Stromal cell of bone marrow (primary cell): ENCODE measurements around the gene KIF22.
A peak's percentile ranks its signal among the peaks of the same experiment; 100 is the strongest.
"Not testable (repeated sequence)": the region's sequence is repeated elsewhere in the genome, so short reads cannot be mapped to it uniquely, and the experiment has no call there.

Experiments used
- DNase-seq: peaks from one replicate; pipeline ENCODE4 v3.0.0-alpha.2; 2012; ENCODE audit warnings: low read depth

Gene KIF22

DNA sequence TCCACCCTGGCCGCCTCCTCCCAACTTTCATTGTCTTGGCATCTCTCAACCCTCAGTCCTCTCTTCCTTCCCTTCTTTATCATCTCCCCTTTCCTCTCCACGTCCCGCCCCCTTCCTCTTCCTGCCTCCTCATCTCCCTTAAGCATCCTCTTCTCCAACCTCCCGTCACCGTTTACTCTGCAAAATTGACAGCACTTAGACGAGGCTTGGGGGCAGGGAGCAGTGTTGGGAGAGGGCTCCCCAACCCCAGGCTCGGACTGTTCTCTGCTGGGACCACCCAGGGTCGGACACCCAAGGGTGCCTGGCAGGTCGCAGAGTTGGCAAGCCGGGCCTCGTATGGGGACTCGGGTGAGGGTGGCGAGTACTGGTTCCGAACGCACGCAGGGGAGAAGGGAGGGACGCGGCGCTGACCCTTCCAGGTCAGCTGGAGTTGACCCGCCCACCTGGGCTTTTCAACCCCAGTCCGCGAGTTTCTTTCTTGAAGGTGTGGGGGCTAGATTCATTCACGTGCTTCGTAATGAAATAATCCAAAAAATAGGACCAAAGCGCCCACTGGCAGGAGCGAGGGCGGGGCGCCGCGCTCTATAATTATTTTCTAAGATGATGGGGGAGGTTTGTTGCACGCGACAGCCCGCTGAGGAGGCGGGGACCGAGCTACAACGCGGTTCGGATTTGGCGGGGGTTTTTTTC is 24.6 kb downstream of the KIF22 start:
- no peak for DNase-seq

- peak; percentile 96 for DNase-seq
Measured at GRCh38 chr16:29815793-29816693, 25.5 kb downstream of the KIF22 start, which contains the start of gene PAGR1. PAGR1 (plus strand) TSS chr16:29816152; CDS start chr16:29816526, 374 bp downstream.

DNA sequence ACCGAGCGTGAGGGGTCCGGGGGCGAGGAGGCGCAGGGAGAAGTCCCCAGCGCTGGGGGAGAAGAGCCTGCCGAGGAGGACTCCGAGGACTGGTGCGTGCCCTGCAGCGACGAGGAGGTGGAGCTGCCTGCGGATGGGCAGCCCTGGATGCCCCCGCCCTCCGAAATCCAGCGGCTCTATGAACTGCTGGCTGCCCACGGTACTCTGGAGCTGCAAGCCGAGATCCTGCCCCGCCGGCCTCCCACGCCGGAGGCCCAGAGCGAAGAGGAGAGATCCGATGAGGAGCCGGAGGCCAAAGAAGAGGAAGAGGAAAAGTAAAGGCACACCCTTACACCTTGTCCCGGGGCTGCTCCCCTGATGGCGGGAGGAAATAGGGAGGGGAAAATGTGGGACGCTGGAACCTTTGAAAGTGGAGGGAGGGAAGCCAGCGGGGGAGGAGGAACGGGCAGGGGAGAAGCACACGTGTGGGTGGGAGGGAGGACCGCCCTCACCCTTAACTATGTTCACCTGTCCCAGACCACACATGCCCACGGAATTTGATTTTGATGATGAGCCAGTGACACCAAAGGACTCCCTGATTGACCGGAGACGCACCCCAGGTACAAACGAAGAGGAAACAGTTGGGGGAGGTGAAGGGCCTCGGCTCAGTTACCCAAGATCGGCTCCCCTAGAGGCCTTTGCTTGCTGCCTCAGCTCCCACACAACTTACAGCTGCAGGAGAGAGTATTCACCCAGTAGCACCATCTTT is 26.3 kb downstream of the KIF22 start:
- DNase-seq = no peak

- DNase-seq = no peak
Measured at GRCh38 chr16:29818082-29818481, 27.5 kb downstream of the KIF22 start.

GRCh38 chr16:29819506-29819905 is 29.0 kb downstream of the KIF22 start:
- DNase-seq = no peak

DNA sequence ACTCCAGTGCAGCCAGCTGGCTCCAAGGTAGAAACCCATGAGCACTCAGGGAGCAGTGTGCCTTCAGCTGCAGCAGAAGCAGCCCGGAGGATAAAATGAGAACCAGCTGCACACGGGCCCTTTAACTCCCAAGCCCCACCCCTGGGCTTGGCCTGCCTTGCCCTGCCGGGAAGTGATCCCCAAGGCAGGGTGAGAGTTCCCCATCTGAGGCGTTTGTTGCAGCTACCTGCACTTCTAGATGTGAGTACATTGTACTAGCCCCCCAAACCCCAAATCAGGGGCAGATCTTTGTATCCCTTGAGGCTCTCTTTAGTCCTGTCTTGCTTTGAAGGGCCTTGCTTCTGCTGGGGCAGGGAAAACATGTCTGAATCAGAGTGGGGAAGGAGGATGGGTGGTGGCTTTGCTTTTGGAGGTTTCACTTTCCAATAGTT is 29.7 kb downstream of the KIF22 start, which contains the start of gene MVP:
MVP (plus strand) TSS at position 192 of the 431 bp plus-strand sequence. CDS start 10,088 bp downstream, outside the sequence.
- DNase-seq = no peak

DNA sequence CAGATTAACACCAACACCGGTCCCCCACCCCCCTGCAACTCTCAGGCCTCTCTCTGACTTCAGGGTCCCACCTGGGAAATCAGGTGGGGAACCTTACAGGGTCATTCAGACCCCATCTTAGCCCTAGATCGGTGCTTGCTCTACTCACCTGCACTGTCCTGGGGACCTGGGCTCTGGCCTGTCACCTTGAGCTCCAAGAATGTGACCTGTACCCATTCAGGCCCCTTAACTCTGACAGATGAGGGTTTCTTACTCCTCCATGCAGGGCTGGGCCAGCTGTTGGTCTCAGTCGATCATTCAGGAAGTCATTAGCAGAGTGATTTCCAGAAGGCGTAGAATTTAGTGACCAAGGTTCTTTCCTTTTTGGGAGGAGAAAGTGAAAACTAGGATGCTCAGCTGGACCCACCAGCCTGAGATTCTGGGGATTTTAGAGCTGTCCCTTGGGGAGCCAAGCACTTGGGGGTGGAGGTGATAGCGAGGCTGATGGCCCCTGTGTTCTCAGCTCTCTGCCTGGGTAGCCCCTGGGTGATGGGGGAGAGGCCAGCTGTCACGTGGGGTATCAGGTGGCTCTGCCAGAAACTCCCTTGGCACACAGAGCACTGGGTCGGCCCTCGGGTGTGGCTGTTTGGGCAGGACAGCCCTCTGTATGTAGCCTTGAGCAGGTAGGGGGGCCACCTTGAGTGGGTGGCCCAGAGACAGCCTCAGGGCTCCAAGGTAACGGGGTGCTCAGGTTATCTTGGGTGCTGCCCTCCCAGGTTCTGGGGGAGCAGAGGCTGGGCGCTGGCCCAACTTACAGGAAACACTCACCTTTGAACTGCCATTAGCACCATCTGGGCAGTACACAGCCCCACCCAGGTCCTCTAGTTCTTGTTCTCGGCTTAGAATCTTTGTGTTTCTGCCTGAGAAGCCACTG is 30.4 kb downstream of the KIF22 start:
- no peak for DNase-seq

DNA sequence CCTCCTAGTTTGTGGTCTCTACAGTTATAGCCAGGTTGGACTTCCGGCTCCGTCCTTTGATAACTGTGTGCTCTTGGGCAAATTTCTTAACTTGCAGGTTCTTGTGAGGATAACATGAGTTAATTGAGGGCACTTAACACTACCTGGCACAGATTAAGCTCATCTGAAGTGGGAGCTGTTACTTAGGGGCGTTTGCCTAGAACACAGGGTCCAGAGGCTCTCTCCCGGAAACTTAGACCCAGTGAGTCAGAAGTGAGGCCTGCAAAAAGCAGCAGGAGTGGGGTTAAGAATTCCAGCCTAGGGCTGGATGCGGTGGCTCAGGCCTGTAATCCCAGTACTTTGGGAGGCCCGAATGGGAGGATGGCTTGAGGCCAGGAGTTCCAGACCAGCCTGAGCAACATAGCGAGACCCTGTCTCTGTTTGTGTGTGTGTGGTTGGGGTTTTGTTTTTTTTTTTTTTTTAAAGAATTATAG is 31.1 kb downstream of the KIF22 start:
- no peak for DNase-seq

DNA sequence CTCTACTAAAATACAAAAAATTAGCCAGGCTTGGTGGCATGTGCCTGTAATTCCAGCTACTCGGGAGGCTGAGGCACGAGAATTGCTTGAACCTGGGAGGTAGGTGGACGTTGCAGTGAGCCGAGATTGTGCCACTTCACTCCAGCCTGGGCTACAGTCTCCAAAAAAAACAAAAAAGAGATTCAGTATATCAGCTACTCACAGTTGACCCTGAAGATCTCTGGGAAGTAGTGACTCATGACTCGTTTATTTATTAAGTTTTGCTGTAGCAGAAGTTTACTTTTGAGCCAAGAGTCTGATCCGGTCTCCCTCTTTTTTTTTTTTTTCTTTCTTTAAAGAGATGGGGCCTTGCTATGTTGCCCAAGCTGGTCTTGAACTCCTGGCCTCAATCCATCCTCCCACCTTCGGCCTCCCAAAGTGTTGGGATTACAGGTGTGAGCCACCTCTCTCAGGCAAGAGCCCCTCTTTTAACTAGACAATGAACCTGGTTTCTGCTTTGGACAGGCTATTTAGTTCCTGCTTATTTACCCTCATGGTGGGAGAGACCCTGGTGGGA is 34.1 kb downstream of the KIF22 start:
- DNase-seq = no peak

DNA sequence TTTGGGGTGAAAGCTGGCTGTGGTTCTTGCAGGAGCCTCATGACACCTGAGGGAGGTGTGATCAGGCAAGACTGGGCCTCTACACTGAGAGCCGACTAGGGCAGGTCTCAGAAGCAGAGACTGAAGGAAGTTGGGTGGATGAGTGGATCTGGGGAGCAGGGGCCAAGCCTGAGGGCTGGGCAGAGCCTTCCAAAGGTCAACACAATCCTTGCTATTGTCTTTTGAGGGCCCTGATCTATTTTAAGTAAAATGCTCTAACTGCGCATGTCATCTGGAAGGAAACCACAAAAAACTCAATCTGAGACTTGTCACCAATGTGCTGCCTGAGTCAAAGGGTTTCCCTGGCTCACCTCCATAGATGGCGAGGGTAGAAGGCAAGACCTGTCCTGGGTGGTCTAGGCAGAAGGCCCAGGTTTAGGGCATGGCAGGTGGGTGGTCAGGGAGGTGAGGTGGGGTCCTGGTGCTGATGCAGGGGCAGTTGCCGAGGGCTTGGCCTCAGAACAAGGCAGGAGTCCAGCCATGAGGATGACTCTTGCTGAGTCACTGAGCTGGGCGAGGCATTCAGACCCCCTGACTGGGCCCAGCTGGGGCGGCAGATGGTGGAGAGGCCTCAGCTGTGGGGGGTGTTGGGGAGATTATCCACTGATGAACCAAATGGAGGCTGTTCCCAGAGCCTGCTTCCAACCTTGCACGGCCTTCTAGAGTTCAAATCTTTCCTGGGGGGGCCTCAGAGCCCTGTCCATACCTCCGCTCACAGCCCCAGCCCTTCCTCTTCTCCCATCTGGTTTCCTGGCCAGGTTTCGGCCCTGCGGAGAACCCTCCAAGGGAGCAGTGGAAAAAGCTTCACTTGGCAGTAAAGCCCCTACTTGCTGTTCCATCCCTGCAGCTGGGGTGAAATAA is 34.8 kb downstream of the KIF22 start:
- DNase-seq = peak; percentile 81

DNA sequence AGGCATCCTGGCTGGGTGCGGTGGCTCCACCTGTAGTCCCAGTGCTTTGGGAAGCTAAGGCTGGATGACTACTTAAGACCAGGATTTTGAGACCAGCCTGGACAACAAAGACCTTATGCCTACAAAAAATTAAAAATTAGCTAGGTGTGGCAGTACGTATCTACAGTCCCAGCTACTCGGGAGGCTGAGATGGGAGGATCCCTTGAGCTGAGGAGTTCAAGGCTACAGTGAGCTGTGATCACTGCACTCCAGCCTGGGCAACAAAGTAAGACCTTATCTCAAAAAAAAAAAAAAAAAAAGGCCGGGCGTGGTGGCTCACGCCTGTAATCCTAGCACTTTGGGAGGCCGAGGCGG is 35.8 kb downstream of the KIF22 start:
- no peak for DNase-seq

GRCh38 chr16:29830774-29831173 is 40.2 kb downstream of the KIF22 start:
- DNase-seq = no peak

DNA sequence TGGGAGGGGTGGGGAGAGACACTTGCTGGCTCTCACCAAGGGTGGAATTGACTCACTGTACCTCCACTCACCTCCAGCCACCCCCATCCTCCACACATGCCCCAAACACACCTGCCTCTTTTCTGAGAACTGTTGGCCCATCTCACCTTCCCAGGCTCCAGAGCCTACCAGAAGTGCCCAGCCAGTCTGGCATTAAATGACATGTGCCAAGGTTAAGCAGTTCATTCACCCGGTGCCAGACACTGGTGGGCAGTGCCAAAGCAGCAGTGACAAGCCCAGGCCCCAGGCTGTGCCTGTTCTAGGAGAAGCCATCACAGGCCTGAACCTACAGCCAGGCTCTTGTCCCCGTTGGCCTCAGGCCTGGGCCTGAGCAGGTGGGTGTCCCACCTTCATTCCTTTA is 40.9 kb downstream of the KIF22 start:
- no peak for DNase-seq

DNA sequence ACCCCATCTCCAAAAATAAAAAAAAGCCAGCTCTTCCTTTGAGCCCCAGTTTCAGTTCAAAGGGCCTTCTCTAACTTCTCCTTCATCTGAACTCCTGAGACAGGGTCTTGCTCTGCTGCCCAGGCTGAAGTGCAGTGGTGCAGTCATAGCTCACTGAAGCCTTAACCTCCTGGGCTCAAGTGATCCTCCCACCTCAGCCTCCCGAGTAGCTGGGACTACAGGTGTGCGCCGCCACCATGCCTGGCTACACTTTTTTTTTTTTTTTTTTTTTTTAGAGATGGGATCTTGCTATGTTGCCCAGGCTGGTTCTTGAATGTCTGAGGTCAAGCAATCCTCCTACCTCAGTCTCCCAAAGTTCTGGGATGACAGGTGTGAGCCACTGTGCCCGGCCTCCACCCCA is 42.7 kb downstream of the KIF22 start:
- DNase-seq = not testable (repeated sequence)

DNA sequence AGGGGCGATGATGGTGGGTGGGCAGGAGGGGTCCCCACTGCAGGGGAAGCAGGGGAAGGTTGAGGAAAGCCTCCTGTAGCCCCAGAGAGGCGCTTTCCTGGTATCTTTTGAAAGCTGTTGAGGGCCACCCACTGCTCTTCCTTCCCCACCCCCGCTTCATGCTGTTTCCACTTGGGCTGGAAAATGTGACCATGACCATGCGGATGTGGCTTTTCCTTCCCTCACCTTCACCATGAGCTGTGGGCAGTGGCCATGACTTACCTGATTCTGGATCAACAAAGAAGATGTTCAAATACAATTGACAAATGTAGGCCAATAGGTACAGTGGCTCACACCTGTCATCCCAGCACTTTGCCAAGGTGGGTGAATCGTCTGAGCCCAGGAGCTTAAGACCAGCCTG is 43.5 kb downstream of the KIF22 start:
- no peak for DNase-seq

DNA sequence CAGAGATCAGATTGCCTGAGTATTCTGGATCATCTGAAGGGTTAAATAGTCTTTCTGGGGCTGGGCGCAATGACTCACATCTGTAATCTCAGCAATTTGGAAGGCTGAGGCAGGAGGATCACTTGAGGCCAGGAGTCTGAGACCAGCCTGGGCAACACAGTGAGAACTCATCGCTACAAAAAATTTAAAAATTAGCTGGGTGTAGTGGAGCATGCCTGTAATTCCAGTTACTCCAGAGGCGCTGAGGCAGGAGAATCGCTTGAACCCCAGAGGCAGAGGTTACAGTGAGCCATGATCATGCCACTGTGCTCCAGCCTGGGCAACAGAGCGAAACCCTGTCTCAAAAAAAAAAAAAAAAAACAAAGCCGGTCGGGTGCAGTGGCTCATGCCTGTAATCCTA is 45.4 kb downstream of the KIF22 start:
- no peak for DNase-seq

DNA sequence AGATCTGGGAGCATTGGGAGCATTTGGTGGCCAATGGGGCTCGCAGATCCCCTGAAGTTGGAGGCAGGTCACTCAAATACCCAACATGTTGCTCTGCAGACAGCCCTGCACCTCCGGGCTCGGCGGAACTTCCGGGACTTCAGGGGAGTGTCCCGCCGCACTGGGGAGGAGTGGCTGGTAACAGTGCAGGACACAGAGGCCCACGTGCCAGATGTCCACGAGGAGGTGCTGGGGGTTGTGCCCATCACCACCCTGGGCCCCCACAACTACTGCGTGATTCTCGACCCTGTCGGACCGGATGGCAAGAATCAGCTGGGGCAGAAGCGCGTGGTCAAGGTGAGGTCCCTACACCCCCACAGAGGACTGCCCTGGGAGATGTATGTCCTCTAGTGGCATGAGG is 46.1 kb downstream of the KIF22 start:
- no peak for DNase-seq

GRCh38 chr16:29837841-29838240 is 47.3 kb downstream of the KIF22 start:
- no peak for DNase-seq

DNA sequence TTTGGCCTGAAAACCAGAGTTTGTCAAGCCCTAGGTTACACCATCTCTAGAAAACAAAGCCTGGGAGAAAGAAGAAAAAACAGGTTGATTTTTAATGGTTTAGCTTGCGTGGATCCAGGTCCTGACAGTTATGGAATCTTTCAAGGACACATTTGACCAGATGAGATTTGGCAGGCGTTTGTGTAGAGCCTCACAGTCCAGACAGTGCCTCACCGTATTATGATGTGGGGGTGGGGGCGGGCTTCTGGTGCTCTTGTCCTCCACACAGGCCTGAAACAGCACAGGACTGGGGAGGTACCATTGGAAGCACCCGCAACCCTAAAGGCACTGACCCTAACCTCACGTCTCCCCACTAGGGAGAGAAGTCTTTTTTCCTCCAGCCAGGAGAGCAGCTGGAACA is 49.3 kb downstream of the KIF22 start:
- DNase-seq = no peak

DNA sequence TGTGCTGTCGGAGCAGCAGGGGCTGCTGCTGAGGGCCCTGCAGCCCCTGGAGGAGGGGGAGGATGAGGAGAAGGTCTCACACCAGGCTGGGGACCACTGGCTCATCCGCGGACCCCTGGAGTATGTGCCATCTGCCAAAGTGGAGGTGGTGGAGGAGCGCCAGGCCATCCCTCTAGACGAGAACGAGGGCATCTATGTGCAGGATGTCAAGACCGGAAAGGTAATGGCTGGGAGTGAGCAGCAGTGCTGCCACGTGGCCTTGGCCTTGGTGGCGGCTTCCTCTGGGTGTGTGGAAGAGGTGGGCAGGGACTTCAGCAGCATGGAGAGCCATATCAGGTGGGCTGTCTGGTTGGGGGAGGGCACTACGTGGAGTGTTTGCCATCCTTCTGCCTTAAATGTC is 49.7 kb downstream of the KIF22 start:
- no peak for DNase-seq
